ENCODE data around the gene SELENOT. TPM values are rescaled to one million over a fixed set of nuclear protein-coding genes. Genes with fewer than 3 reads are reported as not detected.
A peak's percentile ranks its signal among the peaks of the same experiment; 100 is the strongest.
"Not testable (repeated sequence)": the region's sequence is repeated elsewhere in the genome, so short reads cannot be mapped to it uniquely, and the experiment has no call there.

The SELENOT gene
- total and polyA plus RNA-seq, 2 donors (not counting 1 experiment from before 2014, with no cell fraction given) = 76.7 to 143 TPM

DNA sequence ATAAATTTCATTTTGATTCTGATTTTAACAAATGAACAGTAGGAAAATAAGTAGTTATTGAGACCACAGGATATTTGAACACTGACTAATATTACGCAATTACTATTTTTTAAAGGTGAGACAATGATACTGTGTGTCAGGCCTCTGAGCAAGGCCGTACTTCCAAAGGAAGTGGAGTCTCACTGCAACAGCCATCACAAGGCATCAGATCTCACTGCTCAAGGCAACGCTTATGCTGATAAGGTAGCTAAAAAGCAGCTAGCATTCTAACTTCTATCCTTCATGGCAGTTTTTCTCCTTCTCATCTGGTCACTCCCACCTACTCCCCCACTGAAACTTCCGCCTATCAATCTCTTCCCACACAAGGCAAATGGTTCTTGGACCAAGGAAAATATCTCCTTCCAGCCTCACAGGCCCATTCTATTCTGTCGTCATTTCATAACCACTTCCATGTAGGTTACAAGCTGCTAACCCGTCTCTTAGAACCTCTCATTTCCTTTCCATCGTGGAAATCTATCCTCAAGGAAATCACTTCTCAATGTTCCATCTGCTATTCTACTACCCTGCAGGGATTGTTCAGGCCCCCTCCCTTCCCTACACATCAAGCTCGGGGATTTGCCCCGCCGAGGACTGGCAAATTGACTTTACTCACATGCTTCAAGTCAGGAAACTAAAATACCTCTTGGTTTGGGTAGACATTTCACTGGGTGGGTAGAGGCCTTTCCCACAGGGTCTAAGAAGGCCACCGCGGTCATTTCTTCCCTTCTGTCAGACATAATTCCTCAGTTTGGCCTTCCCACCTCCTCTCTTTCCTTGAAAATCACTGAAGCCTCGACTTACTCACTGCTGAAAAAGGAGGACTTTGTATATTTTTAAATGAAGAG lies 2.2 kb upstream of the SELENOT start:
- CTCF ChIA-PET; H3K9ac ChIP-seq (ENCODE audit: low read length); H4K20me1 ChIP-seq (ENCODE audit: control insufficient read depth, insufficient read depth, low read length, poor library complexity, severe bottlenecking); POLR2A ChIA-PET; ATAC-seq (ENCODE audit: low read depth); H3K36me3 ChIP-seq (replicated peaks in 1 of 2; ENCODE audit: control extremely low read depth in 1 of 2, control insufficient read depth in 1 of 2, extremely low read depth in 1 of 2, insufficient read depth in 2 of 2, low read length in 1 of 2); H3K27me3 Mint-ChIP-seq; H3K9me3 ChIP-seq (ENCODE audit: control extremely low read depth in 1 of 3, control insufficient read depth in 2 of 3, insufficient read depth in 1 of 3, low read length in 2 of 3); H3K27me3 ChIP-seq (replicated peaks in 1 of 4; ENCODE audit: control extremely low read depth in 1 of 4, control insufficient read depth in 3 of 4, insufficient read depth in 4 of 4, low read length in 3 of 4); H3K4me3 ChIP-seq (ENCODE audit: control extremely low read depth in 1 of 5, extremely low read depth in 1 of 5, insufficient read depth in 1 of 5, low read depth in 2 of 5, low read length in 4 of 5); H3K9me3 Mint-ChIP-seq (ENCODE audit: insufficient read depth); H2AFZ ChIP-seq (ENCODE audit: insufficient read depth, low read depth, low read length, poor library complexity, severe bottlenecking): not testable (repeated sequence)
- Histone ChIP-seq H3K4me1 (ENCODE audit: control insufficient read depth in 2 of 2, insufficient read depth in 2 of 2, low read length in 2 of 2) (peaks cover 49 to 53% of the 10 kb centered on the region in 2 donors), H3K4me2 (replicated peaks; ENCODE audit: low read depth, low read length, poor library complexity, severe bottlenecking) (peak overlapping the region; percentile 69), H3K79me2 (ENCODE audit: control insufficient read depth, insufficient read depth, low read length) (peaks cover 70% of the 10 kb centered on the region), H3K27ac (ENCODE audit: low read length in 2 of 2) (peak overlapping the region; percentile 45 to 79)
- Mint-ChIP-seq H3K4me3 (peak overlapping the region; percentile 56), H3K27ac (peak overlapping the region; percentile 83), H3K4me1 (peaks cover 68% of the 10 kb centered on the region)
- 69% methylated on average over 6 of the region's 13 CpGs for WGBS (ENCODE audit: insufficient coverage)
- peak; percentile 24 for DNase-seq
- intact Hi-C loops (cut with micrococcal nuclease) = loop anchor here (5.0 to 10.0 kb wide), 3 partner anchors 546 to 1884 kb away; no protein-coding TSS in a partner anchor

DNA sequence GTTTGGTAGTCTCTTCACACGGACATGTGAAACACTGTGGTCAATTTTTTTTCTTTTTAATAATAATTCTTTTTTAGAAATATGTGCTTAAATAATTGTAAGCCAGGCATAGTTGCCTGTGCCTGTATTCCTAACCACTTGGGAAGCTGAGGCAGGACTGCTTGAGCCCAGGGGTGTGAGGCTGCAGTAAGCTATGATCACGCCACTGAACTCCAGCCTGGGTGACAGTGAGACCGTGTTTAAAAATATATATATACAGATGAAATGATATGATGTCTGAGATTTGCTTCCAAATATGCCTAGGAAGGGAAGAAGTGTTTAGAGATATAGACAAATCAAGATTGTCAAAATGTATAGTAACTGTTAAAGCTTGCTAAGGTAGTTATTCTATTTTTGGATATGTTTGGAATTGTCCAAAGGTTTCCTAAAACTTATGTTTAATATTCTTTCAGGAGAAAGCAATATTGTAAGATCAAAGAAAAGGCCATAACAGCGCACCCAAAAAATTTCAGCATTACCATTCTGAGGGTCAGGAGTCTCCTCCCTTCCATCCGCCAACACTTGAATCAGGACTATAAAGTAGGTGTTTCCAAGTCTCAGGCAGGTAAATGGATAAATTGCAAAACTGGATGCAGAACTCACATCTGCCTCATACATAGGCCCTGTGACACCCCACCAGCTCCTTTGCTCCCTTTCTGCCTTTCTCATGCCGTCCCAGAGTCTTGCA lies 532 bp upstream of the SELENOT start:
- ATAC-seq (ENCODE audit: low read depth) = peak; percentile 2
- peaks cover 85% of the 10 kb centered on the region for H3K4me1 Mint-ChIP-seq

More for the DNA sequence above, 532 bp upstream of the SELENOT start:
- Mint-ChIP-seq H3K27ac (peak overlapping the region; percentile 100), H3K27me3 (no peaks in the 10 kb centered on the region), H3K9me3 (ENCODE audit: insufficient read depth) (no peaks in the 10 kb centered on the region), H3K4me3 (peak overlapping the region; percentile 95)
- peaks cover 72% of the 10 kb centered on the region for H3K79me2 ChIP-seq (ENCODE audit: control insufficient read depth, insufficient read depth, low read length)
- H3K36me3 ChIP-seq (replicated peaks in 1 of 2; ENCODE audit: control extremely low read depth in 1 of 2, control insufficient read depth in 1 of 2, extremely low read depth in 1 of 2, insufficient read depth in 2 of 2, low read length in 1 of 2) = peaks cover 0 to 3% of the 10 kb centered on the region in 2 experiments
- H3K4me1 ChIP-seq (ENCODE audit: control insufficient read depth in 2 of 2, insufficient read depth in 2 of 2, low read length in 2 of 2) = peaks cover 66 to 67% of the 10 kb centered on the region in 2 donors
- CTCF ChIA-PET = interaction anchor here (0.8 to 1.0 kb wide), 2 partner anchors 8 to 13 kb away, joined by 3 read pairs; no protein-coding TSS in a partner anchor
- peak overlapping the region; percentile 99 to 100 for H3K27ac ChIP-seq (ENCODE audit: low read length in 2 of 2)
- intact Hi-C loops (cut with micrococcal nuclease) = loop anchor here (1.0 to 10.0 kb wide), 7 partner anchors 56 to 1882 kb away; partner anchors contain the start of genes EIF2A, ERICH6, SERP1 and SIAH2
- no peaks in the 10 kb centered on the region for H3K27me3 ChIP-seq (replicated peaks in 1 of 4; ENCODE audit: control extremely low read depth in 1 of 4, control insufficient read depth in 3 of 4, insufficient read depth in 4 of 4, low read length in 3 of 4)
- H3K4me2 ChIP-seq (replicated peaks; ENCODE audit: low read depth, low read length, poor library complexity, severe bottlenecking) = peak overlapping the region; percentile 87
- H3K9me3 ChIP-seq (ENCODE audit: control extremely low read depth in 1 of 3, control insufficient read depth in 2 of 3, insufficient read depth in 1 of 3, low read length in 2 of 3) = peaks cover 0 to 3% (median 0%) of the 10 kb centered on the region in 3 donors
- POLR2A ChIA-PET = interaction anchor here (0.7 to 1.7 kb wide), 5 partner anchors 48 to 194 kb away, joined by 4 to 16 read pairs (median 4); partner anchors contain the start of genes EIF2A, ERICH6, SERP1 and SIAH2
- peaks cover 17% of the 10 kb centered on the region for H4K20me1 ChIP-seq (ENCODE audit: control insufficient read depth, insufficient read depth, low read length, poor library complexity, severe bottlenecking)
- H3K9ac ChIP-seq (ENCODE audit: low read length) = peak overlapping the region; percentile 99
- H3K4me3 ChIP-seq (ENCODE audit: control extremely low read depth in 1 of 5, extremely low read depth in 1 of 5, insufficient read depth in 1 of 5, low read depth in 2 of 5, low read length in 4 of 5) = peak overlapping the region; percentile 66 to 90 (median 87)
- TF ChIP-seq, protein P1, sequence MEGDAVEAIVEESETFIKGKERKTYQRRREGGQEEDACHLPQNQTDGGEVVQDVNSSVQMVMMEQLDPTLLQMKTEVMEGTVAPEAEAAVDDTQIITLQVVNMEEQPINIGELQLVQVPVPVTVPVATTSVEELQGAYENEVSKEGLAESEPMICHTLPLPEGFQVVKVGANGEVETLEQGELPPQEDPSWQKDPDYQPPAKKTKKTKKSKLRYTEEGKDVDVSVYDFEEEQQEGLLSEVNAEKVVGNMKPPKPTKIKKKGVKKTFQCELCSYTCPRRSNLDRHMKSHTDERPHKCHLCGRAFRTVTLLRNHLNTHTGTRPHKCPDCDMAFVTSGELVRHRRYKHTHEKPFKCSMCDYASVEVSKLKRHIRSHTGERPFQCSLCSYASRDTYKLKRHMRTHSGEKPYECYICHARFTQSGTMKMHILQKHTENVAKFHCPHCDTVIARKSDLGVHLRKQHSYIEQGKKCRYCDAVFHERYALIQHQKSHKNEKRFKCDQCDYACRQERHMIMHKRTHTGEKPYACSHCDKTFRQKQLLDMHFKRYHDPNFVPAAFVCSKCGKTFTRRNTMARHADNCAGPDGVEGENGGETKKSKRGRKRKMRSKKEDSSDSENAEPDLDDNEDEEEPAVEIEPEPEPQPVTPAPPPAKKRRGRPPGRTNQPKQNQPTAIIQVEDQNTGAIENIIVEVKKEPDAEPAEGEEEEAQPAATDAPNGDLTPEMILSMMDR (IDR thresholded peaks at IDR 0.05) = no peak
- TF ChIP-seq EZH2 (IDR thresholded peaks at IDR 0.05; ENCODE audit: borderline replicate concordance, insufficient read depth, low read depth, low read length, poor library complexity, severe bottlenecking) = no peak
- H2AFZ ChIP-seq (ENCODE audit: insufficient read depth, low read depth, low read length, poor library complexity, severe bottlenecking) = peak overlapping the region; percentile 69
- no CpG with 5 or more reads among the region's 6 CpGs for WGBS (ENCODE audit: insufficient coverage)
- DNase-seq = no peak
